ENCODE data around the gene OGG1. TPM values are rescaled to one million over a fixed set of nuclear protein-coding genes. Genes with fewer than 3 reads are reported as not detected.

The OGG1 gene
- total RNA-seq, 2 experiments from 2014 or later: 41.3 to 46.1 TPM

- Mint-ChIP-seq H3K4me1 (peaks cover 3% of the 10 kb centered on the region), H3K27me3 (peaks cover 7% of the 10 kb centered on the region), H3K27ac (no peak overlapping the region), H3K9me3 (no peaks in the 10 kb centered on the region), H3K36me3 (no peaks in the 10 kb centered on the region), H3K4me3 (no peak overlapping the region)
- POLR2A ChIA-PET: no interaction called here
- ATAC-seq (ENCODE audit: low read depth) (no peak), DNase-seq (no peak)
Measured at GRCh38 chr3:9716801-9717555, 32.8 kb upstream of the OGG1 start.

- Mint-ChIP-seq H3K4me1 (peaks cover 3% of the 10 kb centered on the region), H3K27ac (no peak overlapping the region), H3K4me3 (no peak overlapping the region), H3K27me3 (peaks cover 10% of the 10 kb centered on the region), H3K9me3 (no peaks in the 10 kb centered on the region), H3K36me3 (no peaks in the 10 kb centered on the region)
- DNase-seq (no peak), ATAC-seq (ENCODE audit: low read depth) (no peak)
- POLR2A ChIA-PET: no interaction called here
Measured at GRCh38 chr3:9717563-9717962, 32.2 kb upstream of the OGG1 start.

GRCh38 chr3:9718118-9718517 is 31.6 kb upstream of the OGG1 start:
- no peaks in the 10 kb centered on the region for H3K36me3 Mint-ChIP-seq
- H3K4me1 Mint-ChIP-seq: peaks cover 7% of the 10 kb centered on the region
- peaks cover 12% of the 10 kb centered on the region for H3K27me3 Mint-ChIP-seq
- no peak for ATAC-seq (ENCODE audit: low read depth)
- H3K9me3 Mint-ChIP-seq: no peaks in the 10 kb centered on the region
- no peak overlapping the region for H3K4me3 Mint-ChIP-seq
- POLR2A ChIA-PET: no interaction called here
- DNase-seq: no peak
- no peak overlapping the region for H3K27ac Mint-ChIP-seq

- H3K4me1 Mint-ChIP-seq: peaks cover 6% of the 10 kb centered on the region
- ATAC-seq (ENCODE audit: low read depth) (no peak), DNase-seq (no peak)
- no peak overlapping the region for H3K27ac Mint-ChIP-seq
- H3K36me3 Mint-ChIP-seq: no peaks in the 10 kb centered on the region
- no peaks in the 10 kb centered on the region for H3K9me3 Mint-ChIP-seq
- no peak overlapping the region for H3K4me3 Mint-ChIP-seq
- POLR2A ChIA-PET: no interaction called here
- peaks cover 8% of the 10 kb centered on the region for H3K27me3 Mint-ChIP-seq
Measured at GRCh38 chr3:9721015-9721699, 28.6 kb upstream of the OGG1 start.

GRCh38 chr3:9721700-9722060 is 28.1 kb upstream of the OGG1 start:
- Mint-ChIP-seq H3K9me3 (no peaks in the 10 kb centered on the region), H3K36me3 (no peaks in the 10 kb centered on the region), H3K27me3 (peaks cover 8% of the 10 kb centered on the region), H3K27ac (no peak overlapping the region), H3K4me3 (no peak overlapping the region), H3K4me1 (peaks cover 6% of the 10 kb centered on the region)
- ATAC-seq (ENCODE audit: low read depth) (no peak), DNase-seq (no peak)
- POLR2A ChIA-PET: no interaction called here

- H3K9me3 Mint-ChIP-seq: no peaks in the 10 kb centered on the region
- DNase-seq (no peak), ATAC-seq (ENCODE audit: low read depth) (no peak)
- POLR2A ChIA-PET: interaction anchor here (0.6 to 1.4 kb wide), 2 partner anchors 24 to 259 kb away, joined by 3 to 5 read pairs; partner anchors contain the start of gene OGG1
- peaks cover 28% of the 10 kb centered on the region for H3K4me1 Mint-ChIP-seq
- no peak overlapping the region for H3K4me3 Mint-ChIP-seq
- peaks cover 5% of the 10 kb centered on the region for H3K27me3 Mint-ChIP-seq
- no peaks in the 10 kb centered on the region for H3K36me3 Mint-ChIP-seq
- H3K27ac Mint-ChIP-seq: no peak overlapping the region
Measured at GRCh38 chr3:9725775-9726515, 23.8 kb upstream of the OGG1 start.

- no peaks in the 10 kb centered on the region for H3K9me3 Mint-ChIP-seq
- H3K27ac Mint-ChIP-seq: peak overlapping the region; percentile 75
- peak; percentile 57 for DNase-seq
- peak; percentile 19 for ATAC-seq (ENCODE audit: low read depth)
- H3K4me1 Mint-ChIP-seq: peaks cover 29% of the 10 kb centered on the region
- POLR2A ChIA-PET: interaction anchor here (0.6 to 1.6 kb wide), 5 partner anchors 22 to 364 kb away, joined by 3 to 9 read pairs (median 3); partner anchors contain the start of genes ARPC4, MTMR14 and OGG1
- peak overlapping the region; percentile 81 for H3K4me3 Mint-ChIP-seq
- no peaks in the 10 kb centered on the region for H3K36me3 Mint-ChIP-seq
- H3K27me3 Mint-ChIP-seq: peaks cover 5% of the 10 kb centered on the region
Measured at GRCh38 chr3:9727041-9727595, 22.6 kb upstream of the OGG1 start.

- DNase-seq: no peak
- Mint-ChIP-seq H3K27ac (peak overlapping the region; percentile 75), H3K4me3 (no peak overlapping the region), H3K27me3 (peaks cover under 1% of the 10 kb centered on the region), H3K36me3 (peaks cover 3% of the 10 kb centered on the region), H3K4me1 (peaks cover 33% of the 10 kb centered on the region), H3K9me3 (no peaks in the 10 kb centered on the region)
- POLR2A ChIA-PET: interaction anchor here (0.6 to 1.6 kb wide), 4 partner anchors 22 to 364 kb away, joined by 3 to 9 read pairs (median 4); partner anchors contain the start of genes ARPC4 and MTMR14
- no peak for ATAC-seq (ENCODE audit: low read depth)
Measured at GRCh38 chr3:9727743-9728142, 22.0 kb upstream of the OGG1 start.

GRCh38 chr3:9729419-9729818 is 20.3 kb upstream of the OGG1 start:
- H3K4me1 Mint-ChIP-seq: peaks cover 46% of the 10 kb centered on the region
- H3K36me3 Mint-ChIP-seq: peaks cover 7% of the 10 kb centered on the region
- DNase-seq: no peak
- POLR2A ChIA-PET: interaction anchor here (1.2 kb wide), 1 partner anchor 79 kb away, joined by 4 read pairs; no protein-coding TSS in a partner anchor
- H3K27ac Mint-ChIP-seq: no peak overlapping the region
- no peak overlapping the region for H3K4me3 Mint-ChIP-seq
- no peaks in the 10 kb centered on the region for H3K27me3 Mint-ChIP-seq
- H3K9me3 Mint-ChIP-seq: no peaks in the 10 kb centered on the region
- no peak for ATAC-seq (ENCODE audit: low read depth)

- Mint-ChIP-seq H3K4me3 (peak overlapping the region; percentile 96), H3K27me3 (no peaks in the 10 kb centered on the region), H3K27ac (peak overlapping the region; percentile 96), H3K36me3 (peaks cover 13% of the 10 kb centered on the region), H3K9me3 (no peaks in the 10 kb centered on the region), H3K4me1 (peaks cover 57% of the 10 kb centered on the region)
- ATAC-seq (ENCODE audit: low read depth) (peak; percentile 38), DNase-seq (no peak)
- POLR2A ChIA-PET: interaction anchor here (0.6 to 5.4 kb wide), 12 partner anchors 18 to 1556 kb away, joined by 3 to 65 read pairs (median 5); partner anchors contain the start of genes ARPC4, CRELD1, MTMR14 and OGG1
Measured at GRCh38 chr3:9730657-9731205, 19.0 kb upstream of the OGG1 start.

GRCh38 chr3:9731206-9732079 is 18.3 kb upstream of the OGG1 start, which contains the start of gene BRPF1:
BRPF1 (plus strand) TSS chr3:9731735; CDS start chr3:9734141, 2,406 bp downstream.
- Mint-ChIP-seq H3K27ac (peak within 1 kb of the TSS; percentile 96), H3K4me1 (peaks cover 60% of the 10 kb centered on the region), H3K9me3 (no peaks in the 10 kb centered on the region), H3K27me3 (no peaks in the 10 kb centered on the region), H3K36me3 (peaks cover 17% of the 10 kb centered on the region), H3K4me3 (peak within 1 kb of the TSS; percentile 98)
- peak; percentile 92 for ATAC-seq (ENCODE audit: low read depth)
- DNase-seq: peak; percentile 97
- POLR2A ChIA-PET: interaction anchor here (0.6 to 5.4 kb wide), 14 partner anchors 11 to 1555 kb away, joined by 3 to 65 read pairs (median 5); partner anchors contain the start of genes ARPC4, CAMK1, CRELD1 and MTMR14
